GM23338 (cell line): ENCODE measurements around the gene PMAIP1. TPM values are rescaled to one million over a fixed set of nuclear protein-coding genes. Genes with fewer than 3 reads are reported as not detected.

ENCODE experiments used
- ATAC-seq: fragments of 200-7000 bp; cut with Tn5 transposase; 3 replicates; pipeline ENCODE4 v1.9.1; 2020
- DNase-seq: peaks from one replicate; pipeline ENCODE4 v3.0.0-alpha.2; 2015; ENCODE audit warnings: low spot score
- H2AFZ ChIP-seq: fragments of 200-600 bp; sonication (generic); 2 replicates; pipeline ENCODE4 v1.8.0; 2016; ENCODE audit warnings: antibody characterized with exemption, mild to moderate bottlenecking, moderate library complexity
- H3F3A ChIP-seq: fragments of 200-600 bp; sonication (generic); replicated peaks from 2 replicates; pipeline ENCODE4 v1.8.0; 2017; ENCODE audit warnings: antibody characterized with exemption, mixed run types, low read depth
- H3K27ac ChIP-seq: fragments of 200-600 bp; sonication (generic); 2 replicates; pipeline ENCODE4 v1.6.1; 2016; ENCODE audit warnings: low read depth
- H3K27me3 ChIP-seq: fragments of 200-600 bp; sonication (generic); 2 replicates; pipeline ENCODE4 v1.8.0; 2016; ENCODE audit warnings: mild to moderate bottlenecking, mixed run types, moderate library complexity; ENCODE audit not compliant: insufficient read depth
- H3K36me3 ChIP-seq: fragments of 200-600 bp; sonication (generic); 2 replicates; pipeline ENCODE4 v1.8.0; 2016; ENCODE audit warnings: mild to moderate bottlenecking; ENCODE audit not compliant: insufficient read depth
- H3K4me1 ChIP-seq: fragments of 200-600 bp; sonication (generic); 2 replicates; pipeline ENCODE4 v1.8.0; 2016; ENCODE audit warnings: mild to moderate bottlenecking, moderate library complexity; ENCODE audit not compliant: insufficient read depth
- H3K4me2 ChIP-seq: fragments of 200-600 bp; sonication (generic); 2 replicates; pipeline ENCODE4 v1.7.1; 2017; ENCODE audit warnings: mixed run types
- H3K4me3 ChIP-seq: fragments of 200-600 bp; sonication (generic); 2 replicates; pipeline ENCODE4 v1.6.1; 2016; ENCODE audit warnings: mixed run types
- H3K79me2 ChIP-seq: fragments of 200-600 bp; sonication (generic); replicated peaks from 2 replicates; pipeline ENCODE4 v1.8.0; 2017; ENCODE audit warnings: mild to moderate bottlenecking; ENCODE audit not compliant: insufficient read depth
- H3K9me2 ChIP-seq: fragments of 200-600 bp; sonication (generic); 2 replicates; pipeline ENCODE4 v1.8.0; 2017; ENCODE audit not compliant: insufficient read depth
- H4K20me1 ChIP-seq: fragments of 200-600 bp; sonication (generic); replicated peaks from 2 replicates; pipeline ENCODE4 v1.8.0; 2017; ENCODE audit warnings: mild to moderate bottlenecking; ENCODE audit not compliant: insufficient read depth
- H3K27ac Mint-ChIP-seq: 2 replicates; pipeline ENCODE4 v1.8.0; 2020; ENCODE audit warnings: inconsistent platforms, mild to moderate bottlenecking, moderate library complexity, mixed read lengths
- H3K27me3 Mint-ChIP-seq: 3 replicates; pipeline ENCODE4 v1.8.0; 2022; ENCODE audit warnings: low read depth, mild to moderate bottlenecking, moderate library complexity, mixed read lengths, inconsistent platforms; ENCODE audit not compliant: insufficient read depth, poor library complexity
- H3K36me3 Mint-ChIP-seq: 3 replicates; pipeline ENCODE4 v1.8.0; 2021; ENCODE audit warnings: low read depth, mild to moderate bottlenecking, inconsistent platforms, moderate library complexity, mixed read lengths
- H3K4me1 Mint-ChIP-seq: 3 replicates; pipeline ENCODE4 v1.8.0; 2020; ENCODE audit warnings: mild to moderate bottlenecking, inconsistent platforms, mixed read lengths
- H3K4me3 Mint-ChIP-seq: 3 replicates; pipeline ENCODE4 v1.8.0; 2021; ENCODE audit warnings: moderate library complexity, mild to moderate bottlenecking, inconsistent platforms, mixed read lengths
- H3K9me3 Mint-ChIP-seq: 3 replicates; pipeline ENCODE4 v1.8.0; 2020; ENCODE audit warnings: moderate library complexity, mild to moderate bottlenecking, inconsistent platforms, mixed read lengths
- CREB1 ChIP-seq: fragments of 250-450 bp; sonication (Bioruptor Pico); IDR thresholded peaks from 2 replicates; pipeline ENCODE4 v1.5.0; 2020; ENCODE audit warnings: low read depth, mild to moderate bottlenecking, moderate library complexity
- CTCF ChIP-seq, 2 experiments: fragments of 200-600 bp in 1 of 2; sonication (generic) in 1 of 2; conservative IDR thresholded peaks; 2 replicates each; pipeline versions ENCODE4 v1.5.1 to v1.6.1; 2016 to 2017; ENCODE audit warnings: antibody characterized with exemption in 2 of 2, low read depth in 2 of 2, mild to moderate bottlenecking in 2 of 2, moderate library complexity in 1 of 2
- EZH2 ChIP-seq: fragments of 200-600 bp; sonication (generic); IDR thresholded peaks from one replicate; pipeline ENCODE4 v1.8.0; 2017; ENCODE audit warnings: antibody characterized with exemption, mild to moderate bottlenecking, low read depth; ENCODE audit not compliant: unreplicated experiment
- EZH2phosphoT487 ChIP-seq: fragments of 200-600 bp; sonication (generic); IDR thresholded peaks from one replicate; pipeline ENCODE4 v1.8.1; 2018; ENCODE audit warnings: antibody characterized with exemption; ENCODE audit not compliant: unreplicated experiment
- JUNB ChIP-seq: IDR thresholded peaks from one replicate; pipeline ENCODE4 v1.6.1; 2016; ENCODE audit warnings: antibody characterized with exemption; ENCODE audit not compliant: unreplicated experiment
- NANOG ChIP-seq: IDR thresholded peaks from 2 replicates; pipeline ENCODE4 v1.6.1; 2016; ENCODE audit warnings: antibody characterized with exemption, borderline replicate concordance
- POLR2AphosphoS5 ChIP-seq: IDR thresholded peaks from 2 replicates; pipeline ENCODE4 v1.6.1; 2016; ENCODE audit warnings: antibody characterized with exemption, low read depth
- STAT1 ChIP-seq: IDR thresholded peaks from one replicate; pipeline ENCODE4 v1.6.1; 2016; ENCODE audit warnings: antibody characterized with exemption; ENCODE audit not compliant: unreplicated experiment
- ZNF114 ChIP-seq: fragments of 250-450 bp; sonication (Bioruptor Pico); IDR thresholded peaks from 2 replicates; pipeline ENCODE4 v1.5.0; 2020; ENCODE audit warnings: mild to moderate bottlenecking, moderate library complexity
- ZNF331 ChIP-seq: fragments of 250-450 bp; sonication (Bioruptor Pico); IDR thresholded peaks from 2 replicates; pipeline ENCODE4 v1.5.0; 2020; ENCODE audit warnings: low read depth, mild to moderate bottlenecking, moderate library complexity
- polyA plus RNA-seq: library from polyadenylated mRNA; unstranded; fragments of >200 nt; fragmentation: Nextera tagmentation; extraction: Ambion mirVana; gene quantifications from 2 replicates; pipeline ENCODE4 v1.2.1, GENCODE V29; 2016
- total RNA-seq: library from RNA; depleted of rRNA; stranded (reverse); fragments of >200 nt; shearing (Covaris generic); gene quantifications from 2 replicates; pipeline ENCODE4 v1.2.3, GENCODE V29; 2014
- TF ChIP-seq, protein P1 (sequence below): IDR thresholded peaks from one replicate; pipeline ENCODE4 v1.6.1; 2018; ENCODE audit warnings: antibody characterized with exemption; ENCODE audit not compliant: unreplicated experiment
- TF ChIP-seq, protein P2 (sequence below): IDR thresholded peaks from 2 replicates; pipeline ENCODE4 v1.6.1; 2016; ENCODE audit warnings: antibody characterized with exemption
- TF ChIP-seq, protein P3 (sequence below): fragments of 250-450 bp; sonication (Bioruptor Pico); IDR thresholded peaks from 2 replicates; pipeline ENCODE4 v1.5.0; 2020; ENCODE audit warnings: mild to moderate bottlenecking, moderate library complexity

The PMAIP1 gene
- total and polyA plus RNA-seq, 2 experiments from 2014 or later: 156 to 296 TPM

GRCh38 chr18:59865241-59865986 lies 34.4 kb upstream of the PMAIP1 start:
- H3K4me3 ChIP-seq: no peak overlapping the region
- peaks cover 38% of the 10 kb centered on the region for H3K4me1 Mint-ChIP-seq

More at GRCh38 chr18:59865241-59865986, 34.4 kb upstream of the PMAIP1 start:
- no peaks in the 10 kb centered on the region for H4K20me1 ChIP-seq
- peak overlapping the region; percentile 92 for H3K27ac ChIP-seq
- TF ChIP-seq EZH2 (no peak), STAT1 (no peak), JUNB (no peak), CTCF (conservative IDR thresholded peaks at IDR 0.05; ENCODE audit: low read depth in 2 of 2) (no peak), ZNF114 (no peak), NANOG (no peak), ZNF331 (CRISPR knock-in tag) (no peak), EZH2phosphoT487 (no peak), CREB1 (CRISPR knock-in tag) (no peak), POLR2AphosphoS5 (no peak)
- TF ChIP-seq, protein P1, sequence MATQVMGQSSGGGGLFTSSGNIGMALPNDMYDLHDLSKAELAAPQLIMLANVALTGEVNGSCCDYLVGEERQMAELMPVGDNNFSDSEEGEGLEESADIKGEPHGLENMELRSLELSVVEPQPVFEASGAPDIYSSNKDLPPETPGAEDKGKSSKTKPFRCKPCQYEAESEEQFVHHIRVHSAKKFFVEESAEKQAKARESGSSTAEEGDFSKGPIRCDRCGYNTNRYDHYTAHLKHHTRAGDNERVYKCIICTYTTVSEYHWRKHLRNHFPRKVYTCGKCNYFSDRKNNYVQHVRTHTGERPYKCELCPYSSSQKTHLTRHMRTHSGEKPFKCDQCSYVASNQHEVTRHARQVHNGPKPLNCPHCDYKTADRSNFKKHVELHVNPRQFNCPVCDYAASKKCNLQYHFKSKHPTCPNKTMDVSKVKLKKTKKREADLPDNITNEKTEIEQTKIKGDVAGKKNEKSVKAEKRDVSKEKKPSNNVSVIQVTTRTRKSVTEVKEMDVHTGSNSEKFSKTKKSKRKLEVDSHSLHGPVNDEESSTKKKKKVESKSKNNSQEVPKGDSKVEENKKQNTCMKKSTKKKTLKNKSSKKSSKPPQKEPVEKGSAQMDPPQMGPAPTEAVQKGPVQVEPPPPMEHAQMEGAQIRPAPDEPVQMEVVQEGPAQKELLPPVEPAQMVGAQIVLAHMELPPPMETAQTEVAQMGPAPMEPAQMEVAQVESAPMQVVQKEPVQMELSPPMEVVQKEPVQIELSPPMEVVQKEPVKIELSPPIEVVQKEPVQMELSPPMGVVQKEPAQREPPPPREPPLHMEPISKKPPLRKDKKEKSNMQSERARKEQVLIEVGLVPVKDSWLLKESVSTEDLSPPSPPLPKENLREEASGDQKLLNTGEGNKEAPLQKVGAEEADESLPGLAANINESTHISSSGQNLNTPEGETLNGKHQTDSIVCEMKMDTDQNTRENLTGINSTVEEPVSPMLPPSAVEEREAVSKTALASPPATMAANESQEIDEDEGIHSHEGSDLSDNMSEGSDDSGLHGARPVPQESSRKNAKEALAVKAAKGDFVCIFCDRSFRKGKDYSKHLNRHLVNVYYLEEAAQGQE: no peak
- TF ChIP-seq, protein P2, sequence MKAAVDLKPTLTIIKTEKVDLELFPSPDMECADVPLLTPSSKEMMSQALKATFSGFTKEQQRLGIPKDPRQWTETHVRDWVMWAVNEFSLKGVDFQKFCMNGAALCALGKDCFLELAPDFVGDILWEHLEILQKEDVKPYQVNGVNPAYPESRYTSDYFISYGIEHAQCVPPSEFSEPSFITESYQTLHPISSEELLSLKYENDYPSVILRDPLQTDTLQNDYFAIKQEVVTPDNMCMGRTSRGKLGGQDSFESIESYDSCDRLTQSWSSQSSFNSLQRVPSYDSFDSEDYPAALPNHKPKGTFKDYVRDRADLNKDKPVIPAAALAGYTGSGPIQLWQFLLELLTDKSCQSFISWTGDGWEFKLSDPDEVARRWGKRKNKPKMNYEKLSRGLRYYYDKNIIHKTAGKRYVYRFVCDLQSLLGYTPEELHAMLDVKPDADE: no peak
- TF ChIP-seq, protein P3, sequence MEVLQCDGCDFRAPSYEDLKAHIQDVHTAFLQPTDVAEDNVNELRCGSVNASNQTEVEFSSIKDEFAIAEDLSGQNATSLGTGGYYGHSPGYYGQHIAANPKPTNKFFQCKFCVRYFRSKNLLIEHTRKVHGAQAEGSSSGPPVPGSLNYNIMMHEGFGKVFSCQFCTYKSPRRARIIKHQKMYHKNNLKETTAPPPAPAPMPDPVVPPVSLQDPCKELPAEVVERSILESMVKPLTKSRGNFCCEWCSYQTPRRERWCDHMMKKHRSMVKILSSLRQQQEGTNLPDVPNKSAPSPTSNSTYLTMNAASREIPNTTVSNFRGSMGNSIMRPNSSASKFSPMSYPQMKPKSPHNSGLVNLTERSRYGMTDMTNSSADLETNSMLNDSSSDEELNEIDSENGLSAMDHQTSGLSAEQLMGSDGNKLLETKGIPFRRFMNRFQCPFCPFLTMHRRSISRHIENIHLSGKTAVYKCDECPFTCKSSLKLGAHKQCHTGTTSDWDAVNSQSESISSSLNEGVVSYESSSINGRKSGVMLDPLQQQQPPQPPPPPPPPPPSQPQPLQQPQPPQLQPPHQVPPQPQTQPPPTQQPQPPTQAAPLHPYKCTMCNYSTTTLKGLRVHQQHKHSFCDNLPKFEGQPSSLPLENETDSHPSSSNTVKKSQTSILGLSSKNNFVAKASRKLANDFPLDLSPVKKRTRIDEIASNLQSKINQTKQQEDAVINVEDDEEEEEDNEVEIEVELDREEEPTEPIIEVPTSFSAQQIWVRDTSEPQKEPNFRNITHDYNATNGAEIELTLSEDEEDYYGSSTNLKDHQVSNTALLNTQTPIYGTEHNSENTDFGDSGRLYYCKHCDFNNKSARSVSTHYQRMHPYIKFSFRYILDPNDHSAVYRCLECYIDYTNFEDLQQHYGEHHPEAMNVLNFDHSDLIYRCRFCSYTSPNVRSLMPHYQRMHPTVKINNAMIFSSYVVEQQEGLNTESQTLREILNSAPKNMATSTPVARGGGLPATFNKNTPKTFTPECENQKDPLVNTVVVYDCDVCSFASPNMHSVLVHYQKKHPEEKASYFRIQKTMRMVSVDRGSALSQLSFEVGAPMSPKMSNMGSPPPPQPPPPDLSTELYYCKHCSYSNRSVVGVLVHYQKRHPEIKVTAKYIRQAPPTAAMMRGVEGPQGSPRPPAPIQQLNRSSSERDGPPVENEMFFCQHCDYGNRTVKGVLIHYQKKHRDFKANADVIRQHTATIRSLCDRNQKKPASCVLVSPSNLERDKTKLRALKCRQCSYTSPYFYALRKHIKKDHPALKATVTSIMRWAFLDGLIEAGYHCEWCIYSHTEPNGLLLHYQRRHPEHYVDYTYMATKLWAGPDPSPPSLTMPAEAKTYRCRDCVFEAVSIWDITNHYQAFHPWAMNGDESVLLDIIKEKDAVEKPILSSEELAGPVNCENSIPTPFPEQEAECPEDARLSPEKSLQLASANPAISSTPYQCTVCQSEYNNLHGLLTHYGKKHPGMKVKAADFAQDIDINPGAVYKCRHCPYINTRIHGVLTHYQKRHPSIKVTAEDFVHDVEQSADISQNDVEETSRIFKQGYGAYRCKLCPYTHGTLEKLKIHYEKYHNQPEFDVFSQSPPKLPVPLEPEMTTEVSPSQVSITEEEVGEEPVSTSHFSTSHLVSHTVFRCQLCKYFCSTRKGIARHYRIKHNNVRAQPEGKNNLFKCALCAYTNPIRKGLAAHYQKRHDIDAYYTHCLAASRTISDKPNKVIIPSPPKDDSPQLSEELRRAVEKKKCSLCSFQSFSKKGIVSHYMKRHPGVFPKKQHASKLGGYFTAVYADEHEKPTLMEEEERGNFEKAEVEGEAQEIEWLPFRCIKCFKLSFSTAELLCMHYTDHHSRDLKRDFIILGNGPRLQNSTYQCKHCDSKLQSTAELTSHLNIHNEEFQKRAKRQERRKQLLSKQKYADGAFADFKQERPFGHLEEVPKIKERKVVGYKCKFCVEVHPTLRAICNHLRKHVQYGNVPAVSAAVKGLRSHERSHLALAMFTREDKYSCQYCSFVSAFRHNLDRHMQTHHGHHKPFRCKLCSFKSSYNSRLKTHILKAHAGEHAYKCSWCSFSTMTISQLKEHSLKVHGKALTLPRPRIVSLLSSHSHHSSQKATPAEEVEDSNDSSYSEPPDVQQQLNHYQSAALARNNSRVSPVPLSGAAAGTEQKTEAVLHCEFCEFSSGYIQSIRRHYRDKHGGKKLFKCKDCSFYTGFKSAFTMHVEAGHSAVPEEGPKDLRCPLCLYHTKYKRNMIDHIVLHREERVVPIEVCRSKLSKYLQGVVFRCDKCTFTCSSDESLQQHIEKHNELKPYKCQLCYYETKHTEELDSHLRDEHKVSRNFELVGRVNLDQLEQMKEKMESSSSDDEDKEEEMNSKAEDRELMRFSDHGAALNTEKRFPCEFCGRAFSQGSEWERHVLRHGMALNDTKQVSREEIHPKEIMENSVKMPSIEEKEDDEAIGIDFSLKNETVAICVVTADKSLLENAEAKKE (CRISPR knock-in tag): no peak
- Mint-ChIP-seq H3K27ac (peak overlapping the region; percentile 81), H3K4me3 (no peak overlapping the region), H3K9me3 (no peaks in the 10 kb centered on the region), H3K36me3 (no peaks in the 10 kb centered on the region), H3K27me3 (peaks cover 12% of the 10 kb centered on the region)
- H3K9me2 ChIP-seq: no peaks in the 10 kb centered on the region
- DNase-seq: no peak
- peaks cover 30% of the 10 kb centered on the region for H3K4me1 ChIP-seq
- H3K79me2 ChIP-seq: no peaks in the 10 kb centered on the region
- H3F3A ChIP-seq: no peaks in the 10 kb centered on the region
- no peaks in the 10 kb centered on the region for H3K27me3 ChIP-seq
- H3K4me2 ChIP-seq: peak overlapping the region; percentile 27; the same call in 1 of the 2 replicates
- H2AFZ ChIP-seq: no peak overlapping the region
- no peaks in the 10 kb centered on the region for H3K36me3 ChIP-seq
- no peak for ATAC-seq
